ENCODE data around the gene RBM12. TPM values are rescaled to one million over a fixed set of nuclear protein-coding genes. Genes with fewer than 3 reads are reported as not detected.

RBM12 gene
- total RNA-seq, 1 experiment from 2014 or later = 125 TPM

GRCh38 chr20:35630636-35631035 lies 34.1 kb downstream of the RBM12 start:
- ChIA-PET POLR2A (no interaction called here), CTCF (interaction anchor here (1.2 to 2.0 kb wide), 2 partner anchors 12 to 26 kb away, joined by 8 read pairs; no protein-coding TSS in a partner anchor)
- no peak overlapping the region for H3K4me3 Mint-ChIP-seq
- DNase-seq (ENCODE audit: low spot score) (no peak), ATAC-seq (no peak)
- H3K36me3 Mint-ChIP-seq = peaks cover 59% of the 10 kb centered on the region
- no peaks in the 10 kb centered on the region for H3K4me1 Mint-ChIP-seq
- H3K27ac Mint-ChIP-seq = no peak overlapping the region
- TF ChIP-seq ZNF425 (CRISPR knock-in tag; conservative IDR thresholded peaks at IDR 0.05) (no peak), ZNF121 (CRISPR knock-in tag; IDR thresholded peaks at IDR 0.05) (no peak), CTCF (IDR thresholded peaks at IDR 0.05) (no peak), IRF2 (CRISPR knock-in tag; IDR thresholded peaks at IDR 0.05; ENCODE audit: borderline replicate concordance, low read depth) (no peak), PRRX2 (CRISPR knock-in tag; IDR thresholded peaks at IDR 0.05) (no peak), AR (CRISPR knock-in tag; IDR thresholded peaks at IDR 0.05) (no peak), ZNF138 (CRISPR knock-in tag; conservative IDR thresholded peaks at IDR 0.05) (no peak), ZBTB21 (CRISPR knock-in tag; IDR thresholded peaks at IDR 0.05; ENCODE audit: borderline replicate concordance) (no peak), ZNF232 (CRISPR knock-in tag; IDR thresholded peaks at IDR 0.05) (no peak), ZNF532 (CRISPR knock-in tag; IDR thresholded peaks at IDR 0.05; ENCODE audit: borderline replicate concordance) (no peak), NR1H2 (CRISPR knock-in tag; IDR thresholded peaks at IDR 0.05) (no peak), ZMAT4 (CRISPR knock-in tag; IDR thresholded peaks at IDR 0.05) (no peak), ZNF396 (CRISPR knock-in tag; IDR thresholded peaks at IDR 0.05; ENCODE audit: borderline replicate concordance) (no peak), KAT7 (CRISPR knock-in tag; IDR thresholded peaks at IDR 0.05; ENCODE audit: borderline replicate concordance) (no peak), ATF1 (CRISPR knock-in tag; IDR thresholded peaks at IDR 0.05) (no peak), ATF6 (CRISPR knock-in tag; IDR thresholded peaks at IDR 0.05) (no peak), ZNF423 (CRISPR knock-in tag; IDR thresholded peaks at IDR 0.05) (no peak), GRHL2 (CRISPR knock-in tag; IDR thresholded peaks at IDR 0.05; ENCODE audit: insufficient replicate concordance, severe bottlenecking) (no peak), JUN (CRISPR knock-in tag; IDR thresholded peaks at IDR 0.05) (no peak)
- peaks cover 2% of the 10 kb centered on the region; the same call in 1 of the 2 replicates for H3K9me3 Mint-ChIP-seq
- H3K27me3 Mint-ChIP-seq (ENCODE audit: low read depth) = no peaks in the 10 kb centered on the region
